HG02588 (cell line): ENCODE data around the gene GIT1.

ENCODE experiments used
- ATAC-seq: cut with Tn5 transposase; IDR thresholded peaks from one replicate; pipeline ENCODE4 v1.9.1; 2021; ENCODE audit warnings: mild to moderate bottlenecking, moderate library complexity; ENCODE audit not compliant: unreplicated experiment

Gene GIT1

DNA sequence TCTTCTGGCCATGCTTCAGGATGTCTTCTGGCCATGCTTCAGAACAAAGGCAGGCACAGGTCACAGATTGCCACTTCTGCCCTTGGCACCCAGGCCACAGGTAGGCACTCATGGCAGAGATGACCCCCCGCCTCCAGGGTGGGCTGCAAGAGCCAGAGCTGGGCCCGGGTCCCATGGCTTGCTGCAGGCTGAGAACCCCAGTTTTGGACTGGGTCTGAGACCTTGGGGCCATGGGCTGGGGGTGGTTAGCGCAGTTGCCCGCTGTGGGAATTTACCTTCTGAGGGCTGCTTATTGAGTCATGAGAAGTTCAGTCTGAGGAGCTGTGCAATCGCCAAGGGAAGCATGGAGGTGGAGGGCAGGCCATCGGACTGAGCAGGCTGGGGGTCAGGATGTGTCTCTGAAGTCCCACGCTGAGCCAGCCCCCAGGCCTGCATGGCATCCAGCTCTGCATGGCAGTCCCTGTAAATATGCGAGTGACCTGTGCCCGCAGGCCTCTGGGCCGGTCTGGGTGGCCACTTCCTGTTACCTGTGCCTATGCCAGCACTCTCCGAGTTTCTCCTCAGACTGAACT is 5.2 kb upstream of the GIT1 start:
- ATAC-seq = no peak

DNA sequence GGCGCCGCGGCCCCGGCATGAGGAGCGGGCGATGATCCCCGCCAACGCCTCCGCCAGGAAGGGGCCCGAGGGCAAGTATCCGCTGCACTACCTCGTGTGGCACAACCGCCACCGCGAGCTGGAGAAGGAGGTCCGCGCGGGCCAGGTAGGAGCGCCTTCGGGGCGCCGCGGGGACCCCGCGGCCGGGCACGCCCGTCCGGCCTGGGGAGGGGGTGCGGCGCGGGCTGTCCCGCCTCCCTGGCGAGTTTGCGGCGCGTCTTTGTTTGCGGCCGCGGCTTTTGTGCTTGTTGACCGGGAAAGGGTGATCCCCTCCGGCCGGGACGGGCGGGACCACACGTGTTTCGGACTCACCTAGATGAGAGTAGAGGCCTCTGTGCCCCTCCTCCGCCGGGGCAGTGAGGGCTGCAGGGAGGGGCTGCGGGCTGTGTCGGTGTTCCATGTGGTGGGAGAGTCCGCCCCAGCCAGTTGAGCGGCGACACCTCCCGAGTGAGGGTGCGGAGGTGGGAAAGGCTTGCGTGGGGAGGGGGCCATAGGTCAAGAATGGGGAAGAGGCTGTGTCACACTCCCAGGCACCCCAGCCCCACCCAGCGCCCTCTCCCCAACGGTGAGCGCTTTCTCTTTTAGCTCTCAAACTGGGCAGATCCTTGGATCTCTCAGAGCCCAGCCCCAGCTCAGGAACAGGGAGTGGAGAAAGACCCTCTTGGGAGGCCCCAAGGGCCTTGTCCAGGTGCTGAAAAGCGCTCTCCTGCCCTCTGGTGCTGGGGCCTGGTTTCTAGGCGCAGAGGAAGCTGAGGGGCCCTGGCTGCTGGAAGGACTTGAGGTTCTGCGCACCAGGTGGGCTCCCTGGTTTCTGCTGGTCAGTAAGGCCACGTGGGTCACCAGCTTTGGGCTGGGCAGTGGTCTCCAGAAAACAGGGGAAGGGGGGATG is 4.4 kb upstream of the GIT1 start:
- no peak for ATAC-seq

DNA sequence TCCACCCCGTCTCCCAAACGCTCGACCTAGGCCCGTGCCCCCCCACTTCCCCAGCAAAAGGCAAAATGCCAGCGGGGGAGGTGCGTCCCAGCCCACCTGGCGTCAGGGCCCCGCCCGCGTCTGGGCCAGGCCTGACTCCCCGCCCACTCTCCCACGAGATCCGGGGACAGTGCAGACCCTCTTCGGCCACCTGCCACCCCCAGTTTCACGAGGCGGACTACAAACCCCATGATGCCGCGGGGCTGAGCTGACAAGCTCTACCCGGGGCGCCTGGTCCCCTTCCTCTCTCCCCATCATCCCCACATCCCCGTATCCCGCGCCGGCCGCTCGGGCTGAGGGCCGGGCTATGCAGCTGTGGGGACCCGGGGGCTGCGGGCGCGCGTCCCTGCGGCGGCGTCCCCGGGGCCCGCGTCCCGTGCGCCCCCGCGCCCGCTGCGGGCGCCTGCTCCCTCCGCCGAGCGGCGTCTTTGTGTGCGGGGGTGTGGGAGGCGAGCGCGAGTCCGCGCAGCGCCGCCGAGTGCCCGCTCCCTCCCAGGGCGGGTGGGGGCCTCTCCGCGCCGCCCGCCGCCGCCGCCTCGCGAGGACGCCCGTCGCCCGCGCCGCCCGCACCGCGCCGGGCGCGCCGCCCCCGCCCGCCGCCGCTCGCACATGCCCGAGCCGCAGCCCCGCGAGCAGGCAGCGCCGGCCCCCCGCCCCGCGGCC is 3.6 kb upstream of the GIT1 start, which contains the start of gene ANKRD13B:
Gene ANKRD13B (plus strand): TSS at position 283 of the 702 bp plus-strand sequence. CDS start 490 bp downstream, outside the sequence.
- ATAC-seq = no peak

DNA sequence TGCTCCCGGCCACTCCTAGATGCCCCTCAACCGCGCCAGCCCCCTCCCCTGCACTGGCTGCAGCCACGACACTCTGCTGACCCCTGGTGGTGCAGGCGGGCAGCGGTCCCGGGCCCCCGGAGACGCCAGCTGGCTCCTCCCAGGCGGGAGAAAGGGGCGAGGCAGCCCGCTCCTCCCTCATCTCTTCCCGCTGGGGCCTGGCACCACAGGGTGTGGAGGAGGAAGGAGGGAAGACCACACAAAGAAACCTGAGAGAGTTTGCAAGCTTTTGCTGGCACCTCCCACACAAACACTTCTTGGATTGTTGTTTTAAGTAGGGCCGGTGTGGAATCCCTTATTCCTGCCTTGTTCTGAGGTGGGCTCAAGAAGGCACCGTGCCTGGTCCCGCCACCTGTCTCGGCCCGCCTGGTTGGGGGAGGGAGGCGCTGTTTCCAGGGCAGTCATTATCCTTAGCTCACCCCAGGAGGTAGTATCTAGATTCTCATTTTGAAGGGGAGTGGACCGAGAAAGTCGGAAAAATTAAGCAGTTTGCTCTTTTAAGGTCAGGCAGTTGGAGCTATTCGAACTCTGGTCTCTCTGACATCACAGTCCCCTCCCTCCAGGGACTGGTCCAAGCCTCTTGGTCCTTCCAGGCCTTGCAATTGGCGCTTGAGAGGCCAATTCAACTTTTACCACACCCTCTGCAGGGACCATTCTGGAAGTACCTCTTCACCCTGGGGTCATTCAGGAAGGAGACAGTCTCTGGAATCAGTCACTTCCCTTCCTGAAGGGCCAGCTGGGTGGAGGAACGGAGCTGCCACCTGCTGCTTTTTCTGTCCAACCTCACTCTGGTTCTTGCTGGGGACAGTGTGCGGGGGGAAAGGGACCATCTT is 2.5 kb upstream of the GIT1 start:
- ATAC-seq = no peak

DNA sequence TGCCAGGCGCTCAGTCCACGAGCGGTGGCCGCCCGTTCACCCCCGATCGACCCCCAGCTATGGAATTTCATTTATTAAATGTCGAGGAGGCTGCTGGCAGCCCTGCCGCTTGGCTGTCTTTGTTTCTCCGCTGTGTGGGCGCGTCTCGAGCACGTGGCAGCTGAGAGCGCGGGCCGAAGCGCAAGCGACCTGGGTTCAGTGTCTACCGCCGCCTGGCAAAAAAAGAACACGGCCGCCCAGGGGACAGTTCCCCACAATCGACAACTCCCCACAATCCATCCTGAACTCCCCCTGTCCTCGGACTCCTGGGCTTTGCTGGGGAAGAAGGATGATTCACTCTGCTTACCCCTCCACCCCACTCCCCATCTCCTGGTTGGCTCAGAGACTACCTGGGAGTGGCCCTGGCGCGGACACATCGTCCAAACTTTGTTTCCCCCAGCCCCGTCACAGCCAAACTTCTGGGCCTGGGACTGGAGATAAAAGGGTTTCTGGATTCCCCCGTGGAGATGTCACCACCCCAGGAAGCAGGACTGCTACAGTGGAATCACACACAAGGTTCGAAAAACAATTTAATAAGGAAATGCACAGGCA is 1.8 kb upstream of the GIT1 start:
- no peak for ATAC-seq

DNA sequence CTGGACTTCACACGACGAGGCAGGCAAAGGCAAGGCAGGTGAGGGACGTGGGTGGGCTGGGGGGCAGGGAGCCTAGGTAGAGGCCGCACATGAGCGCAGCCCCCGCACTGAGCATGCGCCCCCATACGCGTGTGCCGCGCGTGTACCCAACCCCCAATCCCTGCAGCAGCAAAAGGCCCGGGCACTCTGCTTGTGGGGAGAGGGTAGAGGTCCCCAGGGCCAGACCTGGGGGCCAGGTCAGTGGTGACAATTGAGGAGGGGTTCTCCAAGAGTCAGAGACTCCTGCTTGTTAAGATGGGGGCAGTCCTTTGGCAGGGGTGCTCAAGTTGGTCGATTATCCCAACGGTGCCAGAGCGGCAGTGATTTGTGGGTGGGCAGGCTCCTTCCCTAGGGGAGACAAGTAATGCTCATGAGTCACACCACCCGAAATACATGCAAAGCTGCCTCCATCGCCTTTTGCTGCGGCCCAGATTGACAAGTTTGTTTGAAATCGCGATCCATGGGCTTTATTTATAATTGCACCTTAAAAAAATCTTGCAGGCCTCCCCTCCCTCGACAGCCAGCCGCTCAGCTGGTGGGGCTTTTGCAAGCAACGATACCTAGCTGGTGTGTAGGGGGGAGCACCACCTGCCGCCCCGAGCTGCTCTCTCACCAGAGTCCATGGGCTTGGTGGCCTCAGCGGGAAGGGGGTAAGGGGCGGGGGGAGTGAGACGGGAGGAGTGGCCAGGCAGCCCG is 1.1 kb upstream of the GIT1 start:
- no peak for ATAC-seq

DNA sequence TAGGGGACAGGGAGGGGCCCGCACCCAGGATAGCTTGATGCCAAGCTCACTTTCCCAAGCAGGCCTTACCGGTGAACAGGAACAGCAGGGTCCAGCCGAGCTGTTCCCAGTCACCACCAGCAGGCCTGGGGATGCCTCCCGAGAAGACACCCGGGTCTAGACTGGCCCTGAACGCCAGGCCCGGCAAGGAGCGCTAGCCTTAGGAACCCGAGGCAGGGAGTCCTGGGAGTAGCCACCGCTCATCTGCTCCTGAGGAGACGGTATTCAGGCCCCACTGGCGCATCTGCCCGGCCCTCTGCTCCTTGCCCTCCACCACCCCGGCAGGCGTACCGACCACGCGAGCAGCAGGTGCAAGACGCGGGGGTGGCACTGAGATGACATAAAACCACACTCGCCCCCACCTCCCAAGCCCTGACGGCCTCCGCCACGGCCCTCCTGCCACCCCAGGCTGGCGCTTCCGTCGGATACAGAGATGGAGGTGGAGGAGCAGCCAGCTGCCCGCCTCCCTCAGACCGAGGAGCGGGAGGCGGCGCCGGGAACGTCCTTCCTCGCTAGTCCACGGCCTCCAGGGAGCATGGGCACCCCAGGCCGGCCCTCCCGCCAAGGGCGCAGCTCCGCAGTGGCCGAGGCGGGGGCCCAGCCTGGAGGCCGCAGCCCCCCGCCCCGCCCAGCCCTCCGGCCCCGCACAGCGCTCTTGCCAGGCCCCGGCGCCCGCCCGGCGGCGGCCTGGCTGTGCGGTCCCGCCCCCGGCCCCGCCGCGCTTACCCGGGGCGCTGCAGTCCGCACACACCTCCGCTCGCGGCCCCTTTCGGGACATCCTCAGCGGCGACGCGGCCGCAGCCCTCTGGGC is 661 bp downstream of the GIT1 start:
- peak; percentile 9 for ATAC-seq

DNA sequence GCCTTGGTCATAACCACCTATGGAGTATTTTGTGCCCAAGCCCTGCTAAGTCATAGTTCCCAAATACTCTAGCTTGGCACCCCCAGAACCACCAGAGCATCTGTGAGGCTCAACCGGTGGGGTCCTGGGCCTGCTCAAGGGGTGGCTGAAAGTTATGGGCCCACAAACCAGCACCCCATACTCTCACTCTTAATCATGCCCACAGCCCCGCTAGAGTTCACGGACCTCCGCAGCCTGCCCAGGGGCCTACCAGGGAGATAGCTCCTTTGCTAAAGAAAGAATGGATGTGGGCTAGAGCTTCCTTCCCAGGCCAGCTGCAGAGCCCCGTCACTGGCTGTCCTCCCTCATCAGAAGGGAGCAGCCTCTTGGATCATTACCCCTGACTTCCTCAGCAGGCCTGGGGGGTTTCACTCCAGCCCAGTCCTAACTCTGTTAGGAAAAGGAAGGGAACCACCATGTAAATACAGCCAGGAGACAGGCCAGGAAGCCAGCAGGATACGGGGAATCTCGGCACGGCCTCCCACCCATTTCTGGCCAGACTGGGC is 1.4 kb downstream of the GIT1 start:
- no peak for ATAC-seq

DNA sequence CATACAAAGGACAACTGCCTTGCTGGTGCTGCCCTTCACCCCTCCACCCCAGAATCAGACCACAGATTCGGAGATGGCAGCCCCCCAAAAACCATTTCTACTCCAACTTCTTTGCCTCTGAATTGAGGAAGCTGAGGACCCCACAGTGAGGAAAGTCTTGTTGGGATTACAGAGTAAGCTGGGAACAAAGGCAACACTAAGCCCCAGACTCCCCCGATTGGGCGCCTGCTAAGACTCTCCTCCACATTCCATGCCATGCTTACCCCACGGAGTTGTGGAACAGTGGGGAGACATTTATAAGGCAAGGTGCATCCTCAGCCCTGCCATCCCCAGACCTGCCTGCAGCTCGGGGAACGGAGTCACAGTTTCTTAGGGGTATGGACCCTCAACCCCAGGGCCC is 1.9 kb downstream of the GIT1 start:
- no peak for ATAC-seq

DNA sequence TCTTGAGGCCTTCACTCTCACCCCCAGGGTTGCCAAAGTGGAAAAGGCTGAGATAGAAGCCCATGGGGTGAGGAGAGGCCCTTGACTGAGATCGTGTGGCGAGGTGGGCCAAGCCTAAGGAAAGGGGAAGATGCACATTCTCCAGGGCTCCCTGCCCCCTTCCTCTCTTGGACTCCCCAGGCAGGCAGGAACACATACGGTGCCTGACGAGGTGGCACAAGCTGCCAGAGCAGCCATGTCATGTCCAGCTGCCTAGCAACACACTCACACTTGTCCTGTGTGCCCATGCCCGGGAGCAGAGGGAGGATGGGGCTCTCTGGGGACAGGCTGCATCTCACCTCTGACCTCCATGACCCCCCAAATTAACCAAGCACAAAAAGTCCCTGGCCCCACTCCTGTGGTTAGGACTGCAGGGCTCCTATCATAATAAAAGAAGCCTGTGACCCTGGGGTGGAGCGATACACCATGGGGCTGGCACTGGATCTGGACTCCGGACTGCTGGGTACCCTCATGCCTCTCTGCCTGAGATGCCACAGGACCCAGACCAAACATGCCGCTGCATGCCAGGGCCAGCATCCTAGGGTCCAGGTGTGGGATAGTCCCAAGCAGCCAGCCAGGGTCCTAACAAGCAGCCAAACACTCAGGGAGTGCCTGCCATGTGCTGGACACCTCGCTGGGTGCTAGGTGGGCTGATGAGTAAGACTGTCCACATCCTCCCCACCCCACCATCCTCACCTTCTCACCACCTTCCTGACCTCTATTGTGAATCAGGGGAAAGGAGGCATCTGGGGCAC is 2.6 kb downstream of the GIT1 start:
- ATAC-seq = no peak

DNA sequence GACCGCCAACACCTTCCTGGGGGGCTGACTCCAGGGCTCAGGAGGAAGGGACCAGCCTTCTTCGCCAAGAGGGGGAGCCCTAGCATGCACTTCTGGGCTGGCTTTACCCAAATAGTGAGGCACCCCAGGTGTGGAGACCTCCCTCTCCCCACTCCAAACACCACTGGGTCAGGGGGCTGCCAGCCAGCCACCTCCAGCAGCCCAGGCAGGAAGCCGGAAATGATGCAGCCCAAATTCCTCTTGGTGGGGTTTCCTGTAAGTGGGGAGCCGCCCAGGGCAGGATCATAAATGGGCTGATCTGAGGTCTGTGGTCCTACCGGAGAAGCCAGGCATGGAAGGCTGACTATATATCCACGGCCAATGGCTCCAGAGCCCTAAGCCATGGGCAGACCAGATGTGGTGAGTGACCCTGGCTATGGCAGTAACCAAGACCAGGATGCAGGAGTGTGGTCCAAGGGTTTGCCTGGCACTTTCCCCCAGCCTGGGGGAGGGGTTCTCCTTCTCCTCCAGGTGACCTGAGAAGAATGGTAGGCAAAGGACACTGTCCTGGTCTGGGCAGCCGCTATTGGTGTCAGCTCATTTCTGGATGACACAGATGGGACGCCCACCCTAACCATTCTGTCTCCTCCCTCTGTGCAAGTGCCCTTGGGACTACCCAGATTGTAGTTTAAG is 4.2 kb downstream of the GIT1 start:
- no peak for ATAC-seq

DNA sequence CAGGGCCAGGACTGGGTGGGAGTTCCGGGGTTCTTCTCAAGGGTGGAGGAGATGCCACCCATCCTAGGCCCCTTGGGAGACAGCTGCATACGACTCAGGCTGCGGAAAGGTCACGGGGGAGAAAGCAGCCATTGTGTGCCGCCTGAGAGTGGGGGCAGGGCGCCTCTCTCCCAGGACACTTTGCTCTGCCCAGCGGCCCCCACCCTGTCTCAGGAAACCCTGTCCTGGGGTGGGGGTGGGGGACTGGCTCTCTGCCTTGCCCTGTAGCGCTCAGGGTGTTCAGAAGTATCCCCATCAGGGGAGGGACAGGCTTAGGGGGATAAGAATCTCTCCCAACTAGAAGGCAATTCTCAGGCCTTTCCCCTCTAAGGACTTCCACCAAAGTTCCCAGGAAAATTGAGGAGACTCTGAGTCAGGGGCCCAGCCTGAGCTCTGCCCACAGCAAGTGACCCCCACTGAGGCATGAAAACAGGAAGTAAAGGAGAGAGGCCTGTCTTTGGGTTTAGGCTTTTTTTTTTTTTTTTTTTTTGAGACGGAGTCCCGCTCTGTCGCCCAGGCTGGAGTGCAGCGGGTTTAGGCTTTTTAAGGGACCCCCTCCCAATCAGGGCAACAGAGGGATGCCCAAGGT is 4.9 kb downstream of the GIT1 start:
- no peak for ATAC-seq

DNA sequence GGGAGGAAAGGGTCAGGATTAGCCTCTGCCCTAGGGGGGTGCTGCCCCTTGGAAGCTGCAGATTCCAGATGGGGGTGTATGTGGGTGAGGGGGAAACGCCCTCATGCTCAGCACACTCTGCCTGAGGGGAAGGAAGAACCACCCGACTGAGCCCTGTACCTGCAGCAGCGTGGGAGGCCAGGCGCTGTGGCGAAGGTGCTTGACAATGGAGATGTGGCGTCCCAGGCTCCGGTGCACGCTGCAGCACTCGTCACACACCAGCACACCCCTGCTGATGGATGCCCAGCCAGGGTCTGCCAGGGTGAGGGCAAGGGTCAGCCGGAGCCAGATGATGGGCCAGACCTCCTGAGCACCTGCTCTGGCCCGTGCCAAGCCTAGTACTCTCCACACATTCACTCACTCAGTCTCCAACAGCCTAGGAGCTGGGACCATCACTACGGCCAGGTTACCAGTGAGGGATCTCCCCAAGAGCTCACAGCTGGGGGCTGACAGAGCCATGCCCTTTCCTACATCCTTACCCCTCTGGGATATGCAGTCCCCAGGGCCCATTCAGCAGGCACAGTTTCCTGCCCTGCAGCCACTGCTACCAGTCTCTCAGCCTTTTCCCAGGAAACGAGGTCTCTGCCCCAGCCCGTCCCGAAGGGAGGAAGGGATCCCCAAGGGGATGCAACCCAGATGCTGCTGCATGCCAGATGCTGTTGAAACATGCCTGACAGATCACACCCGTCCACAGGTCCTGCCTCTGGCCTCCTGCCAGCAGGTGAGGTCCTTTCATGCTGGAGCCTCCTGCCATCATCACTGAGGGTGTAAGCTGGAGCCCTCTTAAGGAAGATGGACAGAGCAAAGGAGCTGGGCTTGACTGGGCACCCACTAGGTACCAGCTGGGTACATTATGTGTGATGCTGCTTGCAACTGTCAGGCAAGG is 5.9 kb downstream of the GIT1 start:
- ATAC-seq = no peak

DNA sequence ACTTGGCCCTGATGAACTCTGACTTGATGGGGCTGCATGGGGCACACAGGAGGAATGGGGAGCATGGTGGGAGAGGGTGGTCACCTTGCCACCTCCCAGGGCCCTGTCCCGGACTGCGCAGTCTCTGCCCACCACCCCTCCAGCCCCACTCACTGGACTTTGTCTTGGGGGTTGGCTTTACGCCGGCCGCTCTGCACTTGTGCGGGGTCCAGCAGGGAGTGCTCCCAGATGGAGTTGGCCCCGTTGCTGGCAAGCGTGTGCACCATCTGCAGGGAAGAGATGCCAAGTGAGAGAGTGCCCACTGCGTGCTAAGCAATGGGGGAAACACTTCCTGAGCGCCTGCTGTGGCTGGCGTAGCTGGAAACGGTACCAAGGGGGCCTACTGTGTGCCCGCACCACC is 6.7 kb downstream of the GIT1 start:
- ATAC-seq = no peak

DNA sequence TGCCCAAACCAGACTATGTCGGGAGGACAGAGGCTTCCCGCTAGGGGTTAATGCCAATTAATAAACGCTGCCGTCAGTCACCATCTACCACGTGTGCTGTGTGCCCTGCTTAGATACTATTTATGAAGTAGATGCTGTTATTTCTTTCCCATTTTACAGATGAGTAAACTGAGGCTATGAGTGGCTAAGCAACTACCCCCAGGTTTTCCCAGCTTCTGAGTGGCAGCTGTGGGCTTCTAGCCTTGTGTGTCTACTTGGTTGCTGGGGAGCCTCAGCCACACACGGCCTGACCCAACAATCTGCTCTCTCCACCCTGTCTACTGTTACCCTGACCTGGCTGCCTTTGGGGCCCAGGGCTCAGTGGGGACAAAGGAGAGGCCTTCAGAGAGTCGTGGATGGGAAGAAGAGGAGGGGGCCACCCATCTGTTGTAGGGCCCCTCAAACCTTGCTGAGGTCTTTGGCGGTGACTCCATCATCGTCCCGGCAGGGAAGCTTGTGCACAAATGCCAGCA is 7.1 kb downstream of the GIT1 start:
- no peak for ATAC-seq
